Fibroblast of lung (primary cell): ENCODE data around the gene ID1. TPM values are rescaled to one million over a fixed set of nuclear protein-coding genes. Genes with fewer than 3 reads are reported as not detected.

ENCODE experiments used
- DNase-seq, 2 donors: peaks; one replicate each; pipeline versions ENCODE4 v3.0.0 to v3.0.0-alpha.2; 2010; ENCODE audit warnings: low read depth in 2 of 2
- H2AFZ ChIP-seq: 2 replicates; pipeline ENCODE4 v1.5.1; 2012; ENCODE audit warnings: low read length, control low read depth, inconsistent platforms
- H3K27ac ChIP-seq: 2 replicates; pipeline ENCODE4 v1.5.1; 2011; ENCODE audit warnings: low read length, control low read depth; ENCODE audit not compliant: insufficient read depth
- H3K27me3 ChIP-seq: 2 replicates; pipeline ENCODE4 v1.5.1; 2011; ENCODE audit warnings: mild to moderate bottlenecking, low read length; ENCODE audit not compliant: control insufficient read depth, insufficient read depth
- H3K36me3 ChIP-seq: 2 replicates; pipeline ENCODE4 v1.5.1; 2011; ENCODE audit warnings: low read length; ENCODE audit not compliant: control insufficient read depth, insufficient read depth
- H3K4me1 ChIP-seq: 2 replicates; pipeline ENCODE4 v1.5.1; 2011; ENCODE audit warnings: low read length; ENCODE audit not compliant: control insufficient read depth, insufficient read depth; ENCODE audit errors: extremely low read depth
- H3K4me2 ChIP-seq: 2 replicates; pipeline ENCODE4 v1.5.1; 2011; ENCODE audit warnings: low read length, control low read depth; ENCODE audit not compliant: insufficient read depth; ENCODE audit errors: extremely low read depth
- H3K4me3 ChIP-seq, 4 experiments: fragments of 200-600 bp in 1 of 4; sonication (generic) in 1 of 4; replicated peaks in 1 of 4; 2 replicates each; pipeline ENCODE4 v1.5.1; 2011 to 2016; ENCODE audit warnings: low read length in 4 of 4, low read depth in 3 of 4, mild to moderate bottlenecking in 3 of 4, control low read depth in 2 of 4, inconsistent platforms in 1 of 4, mixed read lengths in 1 of 4; ENCODE audit not compliant: insufficient read depth in 1 of 4; ENCODE audit errors: control extremely low read depth in 1 of 4
- H3K79me2 ChIP-seq: 2 replicates; pipeline ENCODE4 v1.5.1; 2012; ENCODE audit warnings: mild to moderate bottlenecking, low read length, inconsistent platforms; ENCODE audit not compliant: control insufficient read depth, insufficient read depth
- H3K9ac ChIP-seq: 2 replicates; pipeline ENCODE4 v1.5.1; 2011; ENCODE audit warnings: mild to moderate bottlenecking, low read length, control low read depth; ENCODE audit not compliant: insufficient read depth
- H3K9me3 ChIP-seq: 2 replicates; pipeline ENCODE4 v1.5.1; 2012; ENCODE audit warnings: low read depth, low read length; ENCODE audit not compliant: control insufficient read depth, insufficient read depth
- H4K20me1 ChIP-seq: 2 replicates; pipeline ENCODE4 v1.5.1; 2011; ENCODE audit warnings: low read length; ENCODE audit not compliant: control insufficient read depth, insufficient read depth; ENCODE audit errors: extremely low read depth
- CTCF ChIP-seq, 2 donors: IDR thresholded peaks in 1 of 2; conservative IDR thresholded peaks in 1 of 2; 1 replicate in 1 of 2; 2 replicates in 1 of 2; pipeline ENCODE4 v1.5.1; 2011 to 2012; ENCODE audit warnings: low read length in 2 of 2, control low read depth in 1 of 2, inconsistent platforms in 1 of 2, low read depth in 1 of 2, mild to moderate bottlenecking in 1 of 2
- EZH2 ChIP-seq: IDR thresholded peaks from 2 replicates; pipeline ENCODE4 v1.5.1; 2012; ENCODE audit warnings: low read length, control low read depth, mild to moderate bottlenecking; ENCODE audit errors: missing control alignments
- polyA plus RNA-seq, 2 donors: library from polyadenylated mRNA; depleted of rRNA in 1 of 2; stranded (reverse) in 1 of 2; unstranded in 1 of 2; fragments of >200 nt; gene quantifications; 2 replicates each; pipeline ENCODE4 v1.2.1, GENCODE V29; 2011 to 2012; ENCODE audit warnings: missing spikeins in 1 of 2
- total RNA-seq: library from RNA; depleted of rRNA; stranded (reverse); fragments of >200 nt; gene quantifications from 2 replicates; pipeline ENCODE4 v1.2.1, GENCODE V29; 2014

ID1 gene
- total and polyA plus RNA-seq, 2 donors (not counting 1 experiment from before 2014, with no cell fraction given): 14.5 to 27.4 TPM

- TF ChIP-seq EZH2 (no peak), CTCF (conservative IDR thresholded peaks at IDR 0.05 in 1 of 2, IDR thresholded peaks at IDR 0.05 in 1 of 2; ENCODE audit: low read depth in 1 of 2, low read length in 2 of 2) (no peak)
- H4K20me1 ChIP-seq: no peaks in the 10 kb centered on the region
- DNase-seq: no peak
- no peak overlapping the region for H3K4me2 ChIP-seq
- peaks cover 32% of the 10 kb centered on the region for H3K36me3 ChIP-seq
- no peak overlapping the region for H3K9ac ChIP-seq
- no peaks in the 10 kb centered on the region for H3K9me3 ChIP-seq
- H2AFZ ChIP-seq: no peak overlapping the region
- H3K4me1 ChIP-seq: peaks cover 18% of the 10 kb centered on the region
- H3K27ac ChIP-seq: no peak overlapping the region
- H3K79me2 ChIP-seq: no peaks in the 10 kb centered on the region
- no peaks in the 10 kb centered on the region for H3K27me3 ChIP-seq
- H3K4me3 ChIP-seq: no peak overlapping the region
Measured at GRCh38 chr20:31565699-31566318, 39.3 kb upstream of the ID1 start.

GRCh38 chr20:31566319-31566657 is 38.8 kb upstream of the ID1 start:
- no peaks in the 10 kb centered on the region for H3K27me3 ChIP-seq
- no peaks in the 10 kb centered on the region for H4K20me1 ChIP-seq
- H3K36me3 ChIP-seq: peaks cover 32% of the 10 kb centered on the region
- H3K4me2 ChIP-seq: no peak overlapping the region
- peaks cover 14% of the 10 kb centered on the region for H3K4me1 ChIP-seq
- no peak overlapping the region for H3K27ac ChIP-seq
- no peaks in the 10 kb centered on the region for H3K79me2 ChIP-seq
- H2AFZ ChIP-seq: no peak overlapping the region
- H3K4me3 ChIP-seq: no peak overlapping the region
- H3K9me3 ChIP-seq: no peaks in the 10 kb centered on the region
- DNase-seq: no peak
- TF ChIP-seq CTCF (conservative IDR thresholded peaks at IDR 0.05 in 1 of 2, IDR thresholded peaks at IDR 0.05 in 1 of 2; ENCODE audit: low read depth in 1 of 2, low read length in 2 of 2) (no peak), EZH2 (no peak)
- H3K9ac ChIP-seq: no peak overlapping the region

DNA sequence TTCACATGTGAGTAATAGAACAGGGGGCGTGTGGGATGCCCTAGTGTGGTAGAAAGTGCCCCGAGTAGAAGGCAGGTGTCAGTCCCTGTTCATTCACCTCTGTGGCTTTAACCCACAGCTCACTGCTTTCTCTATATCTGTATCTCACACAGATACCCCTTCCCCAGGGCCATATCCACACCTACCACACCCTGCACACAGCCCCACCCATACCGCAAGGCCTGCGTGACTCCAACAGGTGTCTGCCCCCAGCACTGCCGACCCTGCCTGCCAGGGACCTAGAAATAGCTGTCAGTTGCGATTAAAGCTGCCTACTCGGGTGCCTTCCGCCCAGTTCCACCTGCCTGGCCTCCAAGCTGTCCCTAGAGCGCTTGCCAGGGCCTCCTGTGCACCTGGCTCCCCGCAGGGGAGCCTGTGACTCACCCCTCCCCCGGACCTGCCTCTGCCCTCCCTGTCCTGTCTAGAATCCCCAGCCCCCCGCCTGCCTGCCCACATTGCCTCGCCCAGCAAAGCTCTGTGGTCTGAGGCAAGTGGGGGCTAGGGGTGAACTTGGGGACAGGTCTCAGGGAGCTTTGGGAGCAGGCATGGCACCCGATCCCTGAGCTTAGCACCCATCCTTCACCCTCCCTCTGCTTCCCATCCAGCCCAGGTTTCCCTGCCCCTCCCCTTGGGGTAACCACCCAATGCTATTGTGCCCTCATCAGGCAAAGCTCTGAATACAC is 38.3 kb upstream of the ID1 start:
- Histone ChIP-seq H3K4me1 (peaks cover 9% of the 10 kb centered on the region), H2AFZ (no peak overlapping the region), H4K20me1 (no peaks in the 10 kb centered on the region), H3K27me3 (no peaks in the 10 kb centered on the region), H3K27ac (no peak overlapping the region), H3K4me2 (no peak overlapping the region), H3K9ac (no peak overlapping the region), H3K79me2 (no peaks in the 10 kb centered on the region), H3K4me3 (no peak overlapping the region), H3K36me3 (peaks cover 32% of the 10 kb centered on the region), H3K9me3 (no peaks in the 10 kb centered on the region)
- peak in 1 of 2 donors; percentile 25 for DNase-seq
- TF ChIP-seq CTCF (conservative IDR thresholded peaks at IDR 0.05 in 1 of 2, IDR thresholded peaks at IDR 0.05 in 1 of 2; ENCODE audit: low read depth in 1 of 2, low read length in 2 of 2): no peak
- TF ChIP-seq EZH2: no peak
